ENCODE results near the gene GALT.

The GALT gene

DNA sequence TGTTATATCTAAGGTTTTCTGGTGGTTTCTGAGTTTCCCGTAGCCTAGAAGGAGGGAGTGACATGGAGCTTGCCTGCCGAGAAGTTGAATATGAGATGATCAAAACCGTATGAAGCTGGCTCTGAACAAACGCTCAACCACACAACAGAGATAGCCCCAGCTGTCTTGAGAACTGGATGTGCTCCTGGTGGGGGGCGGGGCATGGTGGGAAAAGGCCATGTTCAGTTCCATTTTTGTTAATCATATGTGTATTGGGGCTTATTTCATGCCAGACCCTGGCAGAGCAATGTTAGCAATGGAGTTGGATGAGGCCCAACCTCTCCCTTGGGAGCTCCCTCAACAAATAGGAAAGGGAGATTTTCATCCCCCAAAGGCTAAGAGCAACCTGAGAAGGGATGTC, 39.8 kb downstream of the GALT start:
- DNase-seq, result no peak

DNA sequence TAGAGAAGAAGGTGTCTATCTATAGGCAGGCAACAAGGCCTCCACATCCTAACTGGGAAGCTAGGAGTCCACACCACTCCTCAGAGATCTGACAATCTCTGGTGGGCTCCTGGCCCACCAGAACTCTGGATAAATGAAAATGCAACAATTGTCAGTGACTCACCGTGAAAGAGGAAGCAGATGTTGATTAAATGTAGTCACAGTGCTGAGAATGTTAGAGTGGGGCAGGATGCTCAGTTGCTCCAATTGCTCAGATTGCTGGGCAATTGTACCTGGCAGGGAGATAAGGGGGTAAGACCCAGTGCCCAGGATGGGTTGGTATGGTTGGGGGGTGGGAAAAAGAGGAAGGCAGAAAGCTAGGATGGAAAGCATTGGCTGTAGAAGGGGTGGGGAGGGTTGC, 40.3 kb downstream of the GALT start:
- no peak for DNase-seq

DNA sequence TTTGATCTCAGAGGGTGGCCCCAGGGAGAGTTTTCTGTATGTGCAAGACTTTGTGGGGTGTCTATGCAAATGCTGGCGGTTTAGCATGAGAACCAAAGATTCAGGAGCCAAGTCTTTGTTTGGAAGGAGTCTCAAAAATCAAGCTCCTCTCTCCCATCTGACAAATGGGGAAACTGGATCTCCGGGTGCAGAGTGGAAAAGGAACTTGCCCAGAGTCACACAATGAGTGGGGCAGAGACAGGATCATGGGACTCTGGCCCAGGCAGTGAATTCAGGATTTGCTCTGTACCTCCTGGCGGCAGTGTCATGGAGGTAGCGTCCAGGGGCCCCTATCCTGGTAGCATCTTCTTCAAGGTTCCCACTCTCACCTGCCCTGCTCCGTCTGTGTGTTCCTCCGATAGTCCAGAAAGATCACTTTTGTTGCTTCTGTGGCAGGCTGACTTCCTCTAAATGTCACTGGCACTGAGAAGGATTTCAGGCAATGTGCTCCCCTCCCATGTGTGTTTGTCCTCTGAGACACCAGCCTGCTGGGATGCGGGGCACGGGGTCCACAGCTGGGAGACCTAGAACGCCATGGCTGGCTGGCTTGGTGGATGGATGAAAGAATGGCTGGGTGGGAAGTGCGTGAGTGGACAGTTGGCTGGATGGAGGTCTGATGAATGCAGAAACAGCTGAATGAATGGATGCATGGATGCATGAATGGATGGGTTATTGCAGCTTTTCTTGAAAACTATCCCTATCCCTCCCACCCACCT, 41.0 kb downstream of the GALT start:
- no peak for DNase-seq

DNA sequence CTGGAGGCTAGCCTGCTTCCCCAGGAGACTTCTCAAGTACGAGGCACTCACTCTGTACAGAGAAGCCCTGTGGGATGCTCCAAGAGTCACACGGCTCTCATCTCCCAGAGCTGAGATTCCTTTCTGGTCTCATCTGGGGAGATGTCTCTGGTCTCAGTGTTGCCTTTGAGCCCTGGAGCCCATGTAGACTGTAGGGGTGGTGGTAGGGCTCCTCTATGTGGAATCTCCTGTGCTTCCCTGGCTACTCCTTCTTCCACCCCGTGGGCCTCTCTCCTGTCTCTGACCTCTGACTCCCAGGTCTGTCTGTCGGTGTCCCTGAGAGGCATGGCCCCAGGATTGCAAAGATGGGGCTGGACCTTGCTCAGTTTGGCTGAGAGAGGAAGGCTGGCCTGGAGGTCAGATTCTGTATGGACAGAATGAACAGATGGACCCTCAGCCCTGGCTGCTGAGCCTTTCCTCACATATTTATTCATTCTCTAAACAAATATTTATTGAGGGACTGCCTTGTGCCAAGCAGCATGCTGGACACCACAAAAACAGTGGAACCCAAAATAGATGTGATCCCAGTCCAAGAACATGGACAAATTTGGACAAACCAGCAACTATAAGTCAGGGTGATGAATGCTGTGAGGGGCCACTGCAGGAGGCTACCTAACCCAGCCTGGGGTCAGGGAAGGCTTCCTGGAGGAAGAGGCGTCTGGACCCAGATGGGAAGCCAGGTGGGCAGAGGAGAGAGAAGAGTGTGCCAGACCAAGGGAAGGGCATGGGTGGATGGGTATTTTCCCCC, 42.0 kb downstream of the GALT start:
- no peak for DNase-seq

DNA sequence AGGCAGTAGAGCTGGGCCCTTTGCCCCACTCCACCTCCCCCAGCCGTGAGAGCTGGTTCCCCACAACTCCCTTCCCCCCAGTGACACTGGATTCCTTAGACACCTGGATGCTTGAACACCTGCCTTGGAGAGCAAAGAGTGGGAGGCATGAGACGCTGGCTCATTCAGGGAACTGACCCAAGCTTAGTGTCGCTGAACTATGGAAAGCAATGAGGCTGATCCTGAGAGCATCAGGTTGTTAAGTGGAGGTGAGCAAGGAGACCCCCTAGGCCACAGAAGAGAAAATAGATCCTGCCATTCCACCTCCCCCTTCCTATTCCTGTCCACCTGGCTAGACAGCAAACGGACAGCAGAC, 42.6 kb downstream of the GALT start:
- no peak for DNase-seq

DNA sequence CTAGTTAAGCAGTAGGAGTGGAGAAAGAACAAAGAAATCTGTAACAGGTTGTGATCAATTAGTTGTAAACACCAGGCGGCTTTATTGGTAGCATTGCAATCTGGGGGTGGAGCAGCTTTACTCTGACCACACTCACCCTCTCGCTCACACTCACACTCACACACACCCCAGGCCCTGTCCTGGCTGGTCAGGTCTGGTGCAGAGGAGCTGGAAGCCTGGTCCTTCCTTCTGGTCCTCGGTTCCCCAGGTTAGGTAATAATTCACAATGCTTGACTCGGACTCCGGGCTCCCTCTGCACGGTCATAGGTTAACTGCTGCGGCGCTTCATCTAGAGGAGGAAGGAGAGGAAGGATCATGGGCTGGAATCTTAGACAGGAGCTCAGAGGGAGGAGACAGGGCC, 43.0 kb downstream of the GALT start:
- no peak for DNase-seq

DNA sequence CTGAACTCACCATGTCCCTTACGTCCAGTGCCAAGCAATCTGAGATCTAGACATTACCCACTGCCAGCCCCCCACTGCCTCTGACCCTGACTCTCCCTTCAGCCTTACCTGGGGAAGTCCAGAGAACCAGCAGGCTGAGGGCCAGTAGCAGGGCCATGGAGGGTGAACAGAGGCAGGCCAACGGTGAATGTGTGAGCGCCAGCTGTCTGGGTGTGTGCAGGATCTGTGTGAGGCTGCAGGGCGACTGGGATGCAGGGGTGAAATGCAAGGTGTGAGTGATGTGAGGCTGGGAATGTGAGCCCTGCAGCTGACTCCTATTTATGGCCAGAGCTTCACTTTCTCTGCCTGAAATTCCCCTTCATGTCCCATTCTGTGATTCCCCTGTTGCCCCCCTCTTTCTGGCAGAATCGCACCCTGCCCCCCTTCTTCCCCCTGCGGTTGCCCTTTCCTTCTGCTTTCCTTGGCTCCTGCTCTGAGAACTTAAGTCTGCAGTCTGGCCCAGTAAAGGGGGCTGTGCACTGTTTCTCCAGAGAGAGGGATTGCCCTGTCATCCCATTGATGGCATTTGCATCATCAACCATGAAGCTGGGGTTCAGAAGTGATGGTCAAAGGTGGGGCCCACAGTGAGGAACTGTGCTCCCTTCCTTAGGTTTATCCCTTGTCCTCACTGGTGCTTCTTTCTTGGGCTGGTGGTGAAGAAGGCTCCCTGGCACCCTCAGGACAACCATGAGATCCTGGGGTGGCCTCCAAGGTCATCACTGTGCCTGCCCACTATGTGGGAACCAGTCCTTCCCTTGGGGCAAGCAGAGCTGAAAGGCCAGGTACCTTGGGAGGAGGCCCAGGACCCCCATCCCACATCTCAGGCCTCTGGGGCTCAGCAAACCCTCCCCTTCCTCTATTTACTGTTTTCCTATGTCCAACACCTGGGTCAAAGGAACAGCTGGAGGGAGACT, 44.8 kb downstream of the GALT start, which contains the start of gene CCL19:
CCL19 (minus strand) TSS at position 294 of the 953 bp plus-strand sequence; CDS start at position 157, 137 bp downstream.
- DNase-seq, result no peak

DNA sequence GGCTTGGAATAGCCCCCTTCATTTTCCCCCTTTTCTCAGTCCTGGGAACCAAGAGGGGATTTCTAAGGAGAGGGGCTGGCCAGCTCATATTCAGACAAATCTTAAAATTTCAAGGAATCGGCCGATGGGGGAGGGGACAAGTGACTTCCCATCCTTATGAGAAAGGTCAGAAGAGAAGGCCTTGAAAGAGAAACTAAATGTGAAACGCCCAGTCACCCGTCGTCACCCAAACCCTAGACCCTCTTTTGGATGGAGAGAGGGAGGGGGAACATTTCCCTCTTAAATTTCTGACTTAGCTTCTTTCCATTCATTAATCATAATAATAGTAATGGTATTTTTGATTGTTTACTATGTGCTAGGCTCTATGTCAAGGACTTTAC, 45.5 kb downstream of the GALT start:
- DNase-seq, result no peak

DNA sequence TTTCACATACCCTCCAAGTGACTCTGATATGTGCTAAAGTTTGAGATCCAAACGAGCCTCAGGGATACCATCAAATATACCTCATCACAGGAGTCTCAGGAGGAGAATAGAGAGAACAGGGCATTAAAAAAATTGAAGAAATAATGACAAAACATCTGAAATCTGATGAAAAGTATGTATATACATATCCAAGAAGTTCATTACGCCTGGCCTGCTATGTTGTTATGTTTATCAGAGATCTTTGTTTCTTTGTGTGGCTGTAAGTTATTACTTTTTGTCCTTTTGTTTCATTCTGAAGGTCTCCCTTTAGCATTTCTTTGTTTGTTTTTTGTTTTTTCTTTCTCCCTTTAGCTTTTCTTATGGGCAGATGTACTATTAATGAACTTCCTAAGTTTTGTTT, 47.1 kb downstream of the GALT start:
- no peak for DNase-seq

DNA sequence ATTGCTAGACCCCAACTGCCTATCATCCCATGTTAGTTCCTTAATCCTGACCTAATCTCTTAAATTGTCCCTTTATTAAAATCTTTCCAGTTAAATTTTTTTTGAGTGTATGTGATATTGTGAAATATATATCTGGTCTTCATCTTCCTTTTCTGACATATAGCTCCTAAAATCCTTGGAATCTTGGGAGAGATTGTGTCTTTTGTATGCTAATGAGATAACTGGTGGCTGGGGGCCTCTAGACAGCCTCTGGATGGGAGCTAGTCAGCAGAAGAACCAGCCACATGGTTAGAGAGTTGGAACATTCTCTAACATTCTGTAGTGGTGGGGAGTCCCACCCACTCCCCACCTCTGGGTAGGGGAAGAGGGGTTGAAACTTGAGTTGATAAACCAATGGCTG, 48.3 kb downstream of the GALT start:
- DNase-seq, result no peak
